PC-3 (cell line): ENCODE results near the gene SPACA9. TPM values are rescaled to one million over a fixed set of nuclear protein-coding genes. Genes with fewer than 3 reads are reported as not detected.

Experiments used
- ATAC-seq: fragments of 200-7000 bp; cut with Tn5 transposase; 2 replicates; pipeline ENCODE4 v1.9.1; 2020; ENCODE audit warnings: mild to moderate bottlenecking, moderate library complexity
- BruUV-seq: library from RNA; stranded (reverse); fragments of 400-500 nt; replicated peaks from 2 replicates; lab custom pipeline; 2021; lab: Mats Ljungman, UMichigan
- CTCF ChIA-PET: fragments of 300-600 bp; sonication (Branson Sonifier 250); formaldehyde crosslinking; loops from one replicate; lab custom pipeline; 2022; ENCODE audit warnings: antibody characterized with exemption; lab: Charles Lee
- POLR2A ChIA-PET: fragments of 300-600 bp; sonication (Branson Sonifier 250); formaldehyde crosslinking; loops from one replicate; lab custom pipeline; 2022; ENCODE audit warnings: antibody characterized with exemption; ENCODE audit not compliant: unreplicated experiment; lab: Charles Lee
- DNase-seq: peaks from one replicate; pipeline ENCODE4 v3.0.0-alpha.2; 2015
- H2AFZ ChIP-seq: fragments of 300-600 bp; sonication (generic); 2 replicates; pipeline ENCODE4 v1.6.0; 2016; ENCODE audit warnings: antibody characterized with exemption, low read length
- H3F3A ChIP-seq: fragments of 300-600 bp; sonication (generic); one replicate; pipeline ENCODE4 v1.6.0; 2017; ENCODE audit warnings: antibody characterized with exemption, low read length, control low read depth, mild to moderate bottlenecking; ENCODE audit not compliant: unreplicated experiment
- H3K27ac ChIP-seq: fragments of 300-600 bp; sonication (generic); 2 replicates; pipeline ENCODE4 v1.5.1; 2016; ENCODE audit warnings: mild to moderate bottlenecking, low read length
- H3K27me3 ChIP-seq: fragments of 300-600 bp; sonication (generic); 2 replicates; pipeline ENCODE4 v1.6.1; 2016; ENCODE audit warnings: low read length, mixed read lengths
- H3K36me3 ChIP-seq: fragments of 300-600 bp; sonication (generic); 2 replicates; pipeline ENCODE4 v1.6.1; 2016; ENCODE audit warnings: low read depth, mixed run types, low read length, mixed read lengths
- H3K4me1 ChIP-seq: fragments of 300-600 bp; sonication (generic); 2 replicates; pipeline ENCODE4 v1.5.1; 2016; ENCODE audit warnings: low read length; ENCODE audit not compliant: insufficient read depth
- H3K4me2 ChIP-seq: fragments of 300-600 bp; sonication (generic); 2 replicates; pipeline ENCODE4 v1.6.0; 2016; ENCODE audit warnings: low read length
- H3K4me3 ChIP-seq: fragments of 300-600 bp; sonication (generic); 2 replicates; pipeline ENCODE4 v1.5.1; 2016; ENCODE audit warnings: mild to moderate bottlenecking, low read length, mixed read lengths
- H3K79me2 ChIP-seq: fragments of 300-600 bp; sonication (generic); 2 replicates; pipeline ENCODE4 v1.6.1; 2017; ENCODE audit warnings: low read length, mixed read lengths
- H3K9ac ChIP-seq: fragments of 300-600 bp; sonication (generic); 2 replicates; pipeline ENCODE4 v1.6.0; 2016; ENCODE audit warnings: mild to moderate bottlenecking, low read length
- H3K9me2 ChIP-seq: fragments of 300-600 bp; sonication (generic); replicated peaks from 2 replicates; pipeline ENCODE4 v1.6.1; 2016; ENCODE audit warnings: mixed run types, low read length, mixed read lengths
- H3K9me3 ChIP-seq: fragments of 300-600 bp; sonication (generic); 2 replicates; pipeline ENCODE4 v1.6.1; 2016; ENCODE audit warnings: low read length, mixed read lengths
- H4K20me1 ChIP-seq: fragments of 300-600 bp; sonication (generic); 2 replicates; pipeline ENCODE4 v1.6.1; 2016; ENCODE audit warnings: low read length, mixed read lengths
- CTCF ChIP-seq: fragments of 300-600 bp; sonication (generic); conservative IDR thresholded peaks from 2 replicates; pipeline ENCODE4 v1.5.1; 2017; ENCODE audit warnings: antibody characterized with exemption, low read depth, mild to moderate bottlenecking, low read length
- EZH2 ChIP-seq: fragments of 300-600 bp; sonication (generic); IDR thresholded peaks from one replicate; pipeline ENCODE4 v1.6.1; 2017; ENCODE audit warnings: antibody characterized with exemption, mild to moderate bottlenecking, low read length; ENCODE audit not compliant: unreplicated experiment
- EZH2phosphoT487 ChIP-seq: fragments of 300-600 bp; sonication (generic); IDR thresholded peaks from 2 replicates; pipeline ENCODE4 v1.6.1; 2018; ENCODE audit warnings: mild to moderate bottlenecking, antibody characterized with exemption, low read length, borderline replicate concordance
- intact Hi-C: fragments of 100-400 bp; cut with micrococcal nuclease; formaldehyde crosslinking; loops from 2 replicates; pipeline ENCODE4 v1.9.0; 2023
- total RNA-seq: library from RNA; depleted of rRNA; stranded (reverse); fragments of >200 nt; gene quantifications from 2 replicates; pipeline ENCODE4 v1.2.3, GENCODE V29; 2014

The SPACA9 gene
- total RNA-seq, 1 experiment from 2014 or later = 2.3 TPM

- ChIA-PET POLR2A (no interaction called here), CTCF (no interaction called here)
- no peak overlapping the region for H3K9ac ChIP-seq
- no peak for TF ChIP-seq CTCF
- TF ChIP-seq EZH2 = no peak
- no peak for TF ChIP-seq EZH2phosphoT487
- no peaks in the 10 kb centered on the region for H3K27me3 ChIP-seq
- DNase-seq (no peak), ATAC-seq (no peak)
- intact Hi-C loops = no loop called here
- no TSS peak for BruUV-seq
- no peak overlapping the region for H3K27ac ChIP-seq
- H4K20me1 ChIP-seq = no peaks in the 10 kb centered on the region
- H3K4me3 ChIP-seq = no peak overlapping the region
- H3F3A ChIP-seq = no peaks in the 10 kb centered on the region
- no peaks in the 10 kb centered on the region for H3K9me3 ChIP-seq
- no peaks in the 10 kb centered on the region for H3K9me2 ChIP-seq
- H3K4me1 ChIP-seq = peaks cover 19% of the 10 kb centered on the region
- no peak overlapping the region for H2AFZ ChIP-seq
- no peak overlapping the region for H3K4me2 ChIP-seq
- peaks cover 16% of the 10 kb centered on the region for H3K36me3 ChIP-seq
- H3K79me2 ChIP-seq = no peaks in the 10 kb centered on the region
Measured at GRCh38 chr9:132896906-132897305, 18.2 kb downstream of the SPACA9 start.

- Histone ChIP-seq H3F3A (no peaks in the 10 kb centered on the region), H3K79me2 (no peaks in the 10 kb centered on the region), H2AFZ (no peak overlapping the region), H4K20me1 (no peaks in the 10 kb centered on the region), H3K9me3 (no peaks in the 10 kb centered on the region), H3K4me3 (no peak overlapping the region), H3K27ac (no peak overlapping the region), H3K27me3 (no peaks in the 10 kb centered on the region), H3K4me2 (no peak overlapping the region), H3K4me1 (peaks cover 19% of the 10 kb centered on the region), H3K36me3 (peaks cover 16% of the 10 kb centered on the region), H3K9ac (no peak overlapping the region), H3K9me2 (no peaks in the 10 kb centered on the region)
- ATAC-seq = no peak
- no peak for TF ChIP-seq EZH2phosphoT487
- no peak for TF ChIP-seq EZH2
- TF ChIP-seq CTCF = no peak
- ChIA-PET CTCF (no interaction called here), POLR2A (no interaction called here)
- no TSS peak for BruUV-seq
- no peak for DNase-seq
- intact Hi-C loops = no loop called here
Measured at GRCh38 chr9:132898051-132898450, 19.4 kb downstream of the SPACA9 start.
